Measurements from ENCODE around the gene ATG16L2.
"Not testable (repeated sequence)": the region's sequence is repeated elsewhere in the genome, so short reads cannot be mapped to it uniquely, and the experiment has no call there.

The ATG16L2 gene

DNA sequence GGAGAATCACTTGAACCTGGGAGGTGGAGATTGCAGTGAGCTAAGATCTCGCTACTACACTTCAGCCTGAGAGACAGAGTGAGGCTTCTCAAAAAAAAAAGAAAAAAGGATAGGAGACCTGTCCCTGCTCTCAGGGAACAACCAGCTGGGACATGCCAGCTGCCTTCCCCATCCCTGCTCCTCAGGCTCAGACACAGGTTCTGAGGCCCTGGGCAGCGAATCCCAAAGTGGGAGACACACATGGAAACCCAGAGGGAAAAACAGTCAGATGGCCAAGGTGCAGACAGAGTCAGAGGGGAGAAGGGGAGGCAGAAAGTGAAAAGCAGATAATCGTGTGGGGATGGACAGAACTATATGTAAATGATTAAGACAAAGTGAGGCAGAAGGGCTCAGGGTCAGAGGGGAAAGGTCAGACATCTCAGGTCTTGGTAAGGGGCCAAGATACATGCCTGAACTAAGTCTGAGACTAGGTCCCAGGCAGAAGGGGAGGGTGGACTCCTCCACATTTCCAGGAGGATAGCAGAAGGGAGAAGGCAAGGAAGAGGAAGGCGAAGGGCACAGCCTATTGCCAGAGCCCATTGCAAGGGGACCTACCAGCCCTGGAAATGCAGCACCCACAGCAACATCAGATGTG, 34.6 kb upstream of the ATG16L2 start:
- no peak for DNase-seq

DNA sequence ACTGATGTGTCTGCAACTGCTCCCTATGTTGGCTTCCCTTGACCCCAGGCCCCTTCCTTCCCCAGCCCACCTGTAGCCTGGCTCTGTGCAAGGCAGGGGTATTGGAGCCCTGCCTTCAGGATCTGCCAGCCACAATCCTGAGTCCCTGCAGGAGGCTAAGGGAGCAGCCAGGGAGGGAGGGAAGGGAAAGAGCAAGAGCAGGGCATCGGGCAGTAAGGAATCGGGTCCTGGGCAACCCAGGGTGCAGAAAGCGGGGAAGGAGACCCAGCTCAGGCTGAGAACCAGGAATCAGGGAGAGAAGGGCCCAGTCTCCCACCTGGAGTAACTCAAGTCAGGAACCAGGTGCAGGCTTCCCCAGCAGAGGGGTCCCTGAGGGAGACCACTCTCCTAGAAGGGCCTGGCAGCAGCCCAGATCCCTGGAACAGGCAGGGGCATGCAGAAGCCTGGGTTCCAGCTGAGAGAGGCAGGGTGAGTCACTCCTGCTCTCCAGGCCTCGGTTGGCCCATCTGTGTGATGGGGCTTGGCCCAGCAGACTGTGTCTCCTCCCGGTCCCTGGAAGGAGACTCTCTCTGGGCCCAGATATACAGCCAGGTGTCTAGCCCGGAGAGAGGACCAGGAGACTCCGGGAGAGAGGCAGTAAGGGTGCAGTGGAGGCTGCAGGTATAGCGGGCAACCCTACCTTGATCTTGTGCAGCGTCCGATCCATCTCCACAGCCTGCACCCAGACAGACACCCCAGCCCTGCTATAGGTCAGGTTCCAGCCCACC, 33.7 kb upstream of the ATG16L2 start:
- DNase-seq, result no peak

DNA sequence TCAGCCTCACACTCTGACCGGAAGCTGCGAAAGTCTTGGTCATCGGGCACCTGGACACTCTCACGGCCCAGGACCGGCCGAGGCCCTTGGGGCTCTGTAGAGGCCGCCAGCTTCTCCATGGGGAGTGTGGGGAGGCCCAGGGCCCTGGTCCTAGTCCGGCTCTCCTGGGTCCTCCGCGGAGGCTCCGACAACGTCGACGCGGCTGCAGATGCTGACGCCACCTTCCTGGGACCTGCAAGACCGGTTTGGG, 33.2 kb upstream of the ATG16L2 start:
- DNase-seq, result peak; percentile 10

DNA sequence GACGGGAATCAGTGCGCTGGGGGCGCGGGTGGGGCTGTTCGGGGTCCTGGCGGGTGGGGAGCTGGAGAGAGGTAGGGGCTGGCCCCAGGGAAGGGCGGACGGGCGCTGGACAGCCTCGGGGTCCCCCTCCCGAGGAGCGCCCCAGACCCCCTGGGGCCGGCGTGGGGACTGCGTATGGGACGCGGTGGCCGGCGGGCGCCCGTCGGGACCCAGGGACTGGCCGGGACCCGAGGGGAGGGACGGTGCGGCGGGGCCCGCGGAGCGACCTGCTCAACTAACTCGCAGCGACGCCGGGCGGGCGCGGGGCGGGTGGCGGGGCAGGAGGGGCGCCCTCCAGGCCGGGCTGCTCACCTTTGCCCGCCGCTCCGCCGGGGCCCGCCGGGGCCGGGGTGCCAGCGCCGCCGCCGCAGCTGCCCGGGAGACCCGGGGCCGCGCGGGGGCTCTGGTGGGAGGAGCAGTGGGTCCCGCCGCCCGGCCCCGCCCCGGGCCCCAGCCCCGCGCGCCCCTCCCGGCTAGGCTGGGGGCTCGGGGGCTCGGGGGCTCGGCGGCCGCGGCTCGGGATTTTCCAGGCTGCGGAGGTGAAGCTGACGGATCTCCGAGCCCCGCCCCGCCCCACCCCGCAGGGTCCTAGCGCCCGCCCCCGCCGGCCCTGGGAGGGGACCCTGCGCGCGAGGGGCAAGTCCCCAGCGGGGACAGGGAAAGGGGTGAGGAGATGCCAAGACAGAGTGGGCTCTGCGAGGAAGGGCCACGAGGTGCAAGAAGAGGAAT, 32.7 kb upstream of the ATG16L2 start:
- DNase-seq, result peak; percentile 22

DNA sequence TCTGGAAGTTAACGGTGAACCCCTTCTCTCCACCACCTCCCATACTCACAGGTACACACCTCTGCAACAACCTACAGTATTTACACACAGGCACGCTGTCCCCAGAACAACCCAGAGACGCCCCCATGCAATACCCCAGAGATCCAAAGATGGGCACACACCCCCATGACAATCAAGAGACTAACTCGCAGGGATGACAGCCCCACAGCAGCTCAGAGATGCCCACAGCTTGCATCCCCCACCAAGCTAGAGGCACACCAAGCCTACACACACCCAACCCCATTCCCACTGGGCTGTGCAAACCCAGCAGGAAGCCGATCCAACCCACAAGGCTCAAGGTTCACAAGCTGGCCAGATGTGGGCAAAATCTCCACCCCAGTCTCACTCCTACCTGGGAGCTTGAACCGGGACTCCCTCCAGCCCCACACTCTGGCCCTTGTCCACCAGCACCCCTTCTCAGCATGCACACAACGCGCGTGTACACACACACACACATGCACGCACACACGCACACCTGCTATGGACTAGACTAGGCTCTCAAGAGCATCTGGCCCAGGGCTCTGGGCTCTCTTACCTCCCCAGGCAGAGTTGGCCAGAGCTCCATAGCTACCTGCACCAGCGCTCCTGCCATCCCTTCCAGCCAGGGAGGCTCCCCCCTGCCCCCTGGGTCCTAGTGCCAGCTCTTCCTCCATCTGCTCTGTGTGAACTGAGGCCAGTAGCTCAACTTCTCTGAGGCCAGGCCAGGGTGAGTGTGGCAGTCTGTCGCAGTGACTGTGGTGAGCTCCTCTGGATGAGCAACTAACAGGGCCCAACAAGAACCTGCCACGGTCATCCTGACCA, 31.9 kb upstream of the ATG16L2 start:
- DNase-seq, result peak; percentile 38

DNA sequence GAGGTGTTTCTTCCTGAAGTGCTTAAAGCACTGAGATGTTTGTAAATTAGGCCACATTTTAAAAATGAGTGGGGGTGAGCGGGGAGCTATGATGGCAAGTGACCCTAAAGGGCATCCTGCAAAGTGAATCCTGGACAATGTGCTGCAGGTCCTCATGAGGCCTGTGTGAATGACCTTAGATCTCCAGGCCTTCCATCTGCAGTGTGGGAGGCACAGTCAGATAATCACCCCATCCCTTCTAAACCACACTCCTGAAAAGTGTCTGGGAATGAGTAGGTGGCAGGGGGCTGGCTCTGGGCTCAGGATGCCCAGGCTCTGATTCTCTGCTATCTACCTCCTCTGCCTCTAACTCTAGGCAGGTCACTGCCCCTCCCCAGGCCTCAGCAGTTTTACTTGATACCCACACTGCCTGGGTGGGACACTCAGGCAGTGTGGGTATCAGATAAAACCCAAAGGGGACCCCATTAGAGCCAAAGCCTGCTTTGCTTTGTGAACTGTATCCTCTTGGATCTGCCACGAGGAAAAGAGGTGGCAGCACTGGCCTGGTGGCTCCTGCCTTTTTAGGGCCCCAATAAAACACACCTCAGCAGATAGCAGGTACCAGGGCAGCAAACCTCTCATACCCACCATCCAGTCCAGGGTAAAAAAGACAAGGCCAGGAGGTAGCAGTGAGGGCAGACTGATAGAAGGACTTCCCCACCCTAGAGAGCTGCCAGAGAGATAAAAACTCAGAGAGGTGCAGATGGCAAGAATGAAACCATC, 30.9 kb upstream of the ATG16L2 start:
- no peak for DNase-seq

DNA sequence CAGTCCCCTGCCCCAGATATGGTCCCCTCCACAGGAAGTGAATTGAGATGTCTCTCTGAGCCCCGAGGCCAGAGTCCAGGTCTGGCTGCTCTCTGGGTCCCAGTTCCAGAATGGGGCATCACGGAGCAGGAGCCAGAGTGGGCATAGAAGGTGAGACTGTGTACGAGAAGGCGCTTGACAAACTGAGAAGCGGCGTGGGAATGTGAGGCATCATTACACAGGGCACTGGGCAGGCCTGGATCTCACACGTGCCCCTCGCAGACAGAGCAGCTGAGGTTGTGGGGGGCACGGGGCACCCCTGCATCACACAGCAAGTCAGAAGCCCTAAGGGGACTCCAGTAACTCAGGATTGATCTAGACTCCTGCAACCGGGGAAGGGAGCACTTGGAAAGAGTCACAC, 29.5 kb upstream of the ATG16L2 start:
- no peak for DNase-seq

DNA sequence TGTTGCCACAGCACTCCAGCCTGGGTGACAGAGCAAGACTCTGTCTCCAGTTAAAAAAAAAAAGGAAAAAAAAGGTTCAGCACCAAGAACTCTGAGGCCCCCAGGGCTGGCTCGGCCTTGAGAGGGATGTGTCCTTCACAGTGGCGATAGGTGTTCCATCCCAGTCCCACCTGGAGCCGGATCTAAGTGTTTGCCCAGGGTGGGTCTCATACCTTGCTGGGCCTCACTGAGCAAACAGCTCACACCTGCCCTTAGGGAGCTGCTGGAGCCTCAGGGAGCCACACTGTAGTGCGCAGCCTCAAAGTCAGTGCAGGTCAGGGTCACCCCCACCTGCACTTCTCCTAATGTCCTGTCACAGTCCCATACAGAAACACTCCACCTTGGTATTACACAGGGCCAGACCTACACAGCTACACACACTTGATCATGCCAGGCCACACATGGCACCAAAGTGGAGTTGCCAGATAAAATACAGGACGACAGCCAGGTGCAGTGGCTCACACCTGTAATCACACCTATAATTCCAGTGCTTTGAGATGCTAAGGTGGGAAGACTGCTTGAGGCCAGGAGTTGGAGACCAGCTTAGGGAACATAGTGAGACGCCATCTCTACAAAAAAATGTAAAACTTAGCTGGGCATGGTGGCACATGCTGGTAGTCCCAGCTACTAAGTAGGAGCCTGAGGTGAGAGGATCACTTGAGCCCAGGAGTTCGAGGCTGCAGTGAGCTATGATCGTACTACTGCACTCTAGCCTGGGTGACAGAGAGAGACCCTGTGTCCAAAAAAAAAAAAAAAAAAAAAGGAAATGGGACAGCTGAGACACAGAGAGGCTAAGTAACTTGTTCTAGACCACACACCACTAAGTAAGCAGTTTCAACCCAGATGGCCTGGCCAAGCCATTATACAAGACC, 27.7 kb upstream of the ATG16L2 start:
- DNase-seq, result peak; percentile 91

DNA sequence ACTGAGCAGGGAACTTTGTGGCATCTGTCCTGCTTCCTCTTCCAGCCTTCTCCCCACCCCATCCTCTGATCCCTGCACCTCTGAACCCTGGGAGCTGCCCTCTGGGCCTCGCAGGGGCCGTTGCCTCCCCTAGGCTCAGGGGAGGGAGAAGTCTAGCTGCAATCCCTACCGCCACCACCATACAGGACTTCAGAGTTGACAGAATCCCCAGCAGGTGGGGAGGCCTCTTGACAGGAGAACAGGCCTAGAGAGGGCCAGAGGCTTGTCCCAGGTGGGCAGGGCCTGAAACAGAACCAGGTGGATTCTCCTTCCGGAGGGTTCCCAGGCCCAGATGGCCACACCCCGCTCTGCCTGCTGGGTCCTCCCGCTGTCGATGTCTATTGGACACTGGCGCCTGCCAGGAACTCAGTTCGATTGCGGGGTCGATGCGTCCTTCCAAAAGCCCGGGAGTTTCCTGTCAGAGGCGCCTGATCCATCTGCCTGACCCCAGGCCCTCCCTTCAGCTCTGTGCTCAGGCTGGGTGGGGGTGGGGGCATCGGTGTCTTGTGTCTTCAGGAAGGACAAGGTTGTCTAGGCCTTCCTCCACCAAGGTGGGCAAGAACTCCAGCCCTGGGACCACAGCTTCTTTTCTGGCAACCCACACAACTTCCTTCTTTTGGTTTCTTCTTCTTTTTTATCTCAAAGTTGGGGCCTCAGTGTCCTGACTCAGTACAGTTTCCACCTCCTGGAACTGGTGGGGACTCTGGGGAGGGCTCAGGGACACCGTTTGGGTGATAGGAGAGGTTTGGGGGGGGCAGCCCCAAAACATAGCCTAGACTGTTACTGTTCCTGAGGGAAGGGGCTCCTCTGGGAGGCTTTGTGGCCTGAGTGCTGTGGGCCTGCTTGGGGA, 26.8 kb upstream of the ATG16L2 start:
- peak; percentile 51 for DNase-seq

DNA sequence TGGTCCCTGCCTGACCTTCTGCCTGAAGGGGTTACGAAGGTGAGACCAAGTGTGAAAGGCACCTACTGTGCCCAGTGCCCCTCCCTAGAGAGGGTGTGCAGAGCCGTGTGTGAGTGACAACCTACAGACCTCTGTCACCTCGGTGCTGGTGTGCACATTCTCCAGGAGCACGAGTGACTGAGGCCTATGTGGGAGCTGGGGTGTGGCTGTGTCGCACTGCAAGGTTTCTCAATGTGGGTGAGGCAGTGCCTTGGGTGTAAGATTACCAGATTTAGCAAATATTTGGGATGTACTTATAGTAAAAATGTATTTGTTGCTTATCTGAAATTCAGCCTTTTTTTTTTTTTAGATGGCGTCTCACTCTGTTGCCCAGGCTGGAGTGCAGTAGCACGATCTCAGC, 26.0 kb upstream of the ATG16L2 start:
- no peak for DNase-seq

DNA sequence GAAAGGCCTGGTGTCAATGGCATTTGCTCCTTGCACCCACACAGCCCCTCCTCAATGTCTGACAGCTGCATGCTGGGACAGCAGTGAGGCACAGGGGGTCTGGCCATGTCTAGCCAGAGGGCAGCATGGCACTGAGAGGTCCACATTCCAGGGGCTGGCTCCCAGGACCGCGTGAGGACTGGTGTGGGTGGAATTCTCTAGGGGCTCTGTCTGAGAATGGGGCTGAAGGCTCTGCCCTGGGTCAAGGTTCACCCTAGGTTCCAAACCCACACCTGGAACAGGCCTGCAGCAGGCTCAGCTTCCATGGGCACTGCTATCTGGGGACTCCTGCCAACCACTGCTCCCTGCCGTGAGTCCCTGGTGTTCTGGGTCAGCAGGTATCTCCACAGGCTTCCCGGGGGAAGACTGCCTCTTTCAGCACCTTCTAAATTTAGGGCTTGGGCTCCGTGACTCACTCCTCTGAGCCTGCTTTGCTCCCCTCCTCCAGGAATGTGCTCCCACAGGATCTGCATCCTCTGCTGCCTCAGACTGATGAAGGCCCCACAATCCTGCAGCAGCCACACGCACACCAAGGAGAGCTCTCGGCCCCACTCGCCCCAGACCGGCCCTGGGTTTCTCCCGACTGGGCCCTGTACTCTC, 24.6 kb upstream of the ATG16L2 start:
- no peak for DNase-seq

DNA sequence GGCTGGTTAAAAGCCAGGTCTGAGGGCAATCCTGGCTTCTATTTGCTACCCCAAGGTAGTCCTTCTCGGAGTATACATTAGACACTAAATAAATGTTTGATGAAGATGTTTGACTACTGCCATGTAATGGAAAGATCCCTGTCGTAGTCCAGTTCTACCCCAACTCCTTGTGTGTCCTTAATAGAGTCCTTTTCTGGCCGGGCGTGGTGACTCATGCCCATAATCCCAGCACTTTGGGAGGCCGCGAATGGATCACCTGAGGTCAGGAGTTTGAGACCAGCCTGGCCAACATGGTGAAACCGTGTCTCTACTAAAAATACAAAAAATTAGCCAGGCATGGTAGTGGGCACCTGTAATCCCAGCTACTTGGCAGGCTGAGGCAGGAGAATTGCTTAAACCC, 23.0 kb upstream of the ATG16L2 start:
- DNase-seq, result not testable (repeated sequence)

DNA sequence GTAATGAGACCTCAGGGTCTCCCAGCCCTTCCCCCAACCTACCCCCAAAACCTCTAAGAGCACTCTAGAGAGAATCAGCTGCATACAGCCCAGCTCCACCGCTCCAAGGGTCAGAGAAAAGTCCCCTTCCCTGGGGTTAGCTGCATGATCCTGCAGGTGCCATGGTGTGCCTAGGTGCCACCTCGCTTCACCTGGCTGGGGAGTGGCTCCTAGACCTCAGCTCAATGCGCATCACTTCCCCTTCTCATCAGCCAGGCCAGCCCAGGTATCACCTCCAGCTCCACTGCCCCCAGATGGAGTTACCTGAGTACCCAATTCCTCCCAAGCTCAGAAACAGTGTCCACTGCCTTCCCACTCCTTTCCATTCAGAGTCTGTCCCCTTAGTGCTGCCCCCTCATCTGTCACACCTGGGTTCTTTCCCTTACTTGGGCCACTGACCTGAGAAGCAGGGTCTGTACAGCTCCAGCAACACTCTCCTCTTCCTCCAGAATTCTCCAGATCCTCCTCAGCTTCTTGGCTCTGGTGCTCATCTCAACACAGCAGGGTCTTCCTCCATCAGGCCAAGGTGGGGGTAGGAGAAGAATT, 21.7 kb upstream of the ATG16L2 start:
- no peak for DNase-seq

DNA sequence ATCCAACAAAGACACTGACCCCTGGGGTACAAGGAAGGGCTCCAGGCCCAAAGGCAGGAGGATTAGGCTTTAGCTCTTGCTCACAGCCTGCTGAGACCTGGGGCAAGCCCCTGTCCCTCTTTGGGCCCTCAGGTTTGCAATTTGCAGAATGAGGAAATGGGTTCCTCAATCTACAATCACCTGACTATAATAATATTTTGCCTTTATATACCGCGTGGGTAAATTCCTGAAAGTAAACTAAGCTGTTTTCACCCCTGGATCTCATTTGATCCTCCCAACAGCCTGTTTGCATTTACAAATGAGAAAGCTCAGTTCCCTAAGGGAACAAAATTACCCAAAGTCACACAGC, 21.2 kb upstream of the ATG16L2 start:
- no peak for DNase-seq

DNA sequence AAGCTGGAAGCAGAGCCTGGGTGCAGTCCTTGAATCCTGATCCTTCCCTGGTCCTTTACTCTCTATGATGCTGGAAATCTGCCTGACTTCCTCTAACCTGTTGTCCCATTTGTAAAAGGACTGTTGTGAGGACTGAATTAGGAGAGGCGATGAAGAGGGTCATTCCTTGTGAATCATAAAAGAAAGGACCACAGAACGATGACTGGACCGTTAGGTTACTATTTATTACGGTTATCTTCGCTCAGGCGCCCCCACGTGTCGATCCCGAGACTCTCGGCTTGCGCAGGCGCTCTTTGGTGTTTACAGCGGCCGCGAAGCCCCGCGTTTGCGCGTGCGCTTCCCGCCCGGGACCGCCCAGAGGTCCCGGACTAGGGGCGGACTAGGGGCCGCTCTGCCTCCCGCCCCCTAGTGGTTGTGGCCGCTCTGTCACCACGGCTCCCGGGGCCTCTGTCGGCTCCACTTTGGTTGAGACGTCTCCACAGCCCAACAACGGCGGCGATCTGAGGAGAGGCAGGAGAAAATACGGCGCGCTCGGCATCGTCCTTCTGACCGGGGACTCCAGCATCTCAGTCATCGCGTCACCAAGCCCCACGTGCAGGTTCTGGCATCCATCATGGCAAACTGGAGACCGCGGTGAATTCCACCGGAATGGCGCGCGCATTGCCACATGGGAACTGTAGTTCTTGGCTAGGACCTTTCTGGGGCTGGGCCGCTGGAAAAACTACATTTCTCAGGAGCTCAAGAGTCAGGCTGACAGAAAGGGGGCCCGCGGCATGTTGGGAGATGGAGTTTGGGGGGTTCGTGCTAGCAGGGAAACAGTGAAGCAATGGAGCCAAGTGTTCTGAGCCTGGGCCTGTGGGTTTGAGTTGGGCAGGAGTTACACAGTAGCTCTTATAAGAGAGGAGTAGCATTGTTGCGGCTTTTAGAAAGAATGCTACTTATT, 20.5 kb upstream of the ATG16L2 start, which contains the start of gene STARD10:
Gene STARD10, minus strand, starts transcription at position 623 of the 943 bp plus-strand sequence. CDS start 12,866 bp downstream, outside the sequence.
- peak; percentile 94 for DNase-seq

DNA sequence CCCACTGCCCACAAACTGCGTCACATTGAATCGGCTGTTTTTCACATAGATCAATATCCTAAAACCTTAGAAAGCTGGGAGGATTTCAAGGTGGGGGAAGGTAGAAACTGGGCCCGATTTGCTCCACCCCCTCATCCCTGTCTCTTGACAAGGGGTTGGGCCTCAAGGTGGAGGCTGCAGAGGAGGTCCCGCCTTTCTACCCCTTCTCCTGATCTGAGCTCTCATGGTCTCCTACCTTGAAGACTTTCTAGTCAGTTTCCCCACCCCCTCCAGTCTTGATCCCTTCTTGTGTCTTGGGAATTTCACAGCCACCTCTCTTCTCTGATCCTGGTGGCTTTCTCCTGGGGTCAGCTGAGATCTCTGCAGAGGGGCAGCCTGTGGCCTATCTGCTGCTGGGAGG, 15.8 kb upstream of the ATG16L2 start:
- DNase-seq, result no peak

DNA sequence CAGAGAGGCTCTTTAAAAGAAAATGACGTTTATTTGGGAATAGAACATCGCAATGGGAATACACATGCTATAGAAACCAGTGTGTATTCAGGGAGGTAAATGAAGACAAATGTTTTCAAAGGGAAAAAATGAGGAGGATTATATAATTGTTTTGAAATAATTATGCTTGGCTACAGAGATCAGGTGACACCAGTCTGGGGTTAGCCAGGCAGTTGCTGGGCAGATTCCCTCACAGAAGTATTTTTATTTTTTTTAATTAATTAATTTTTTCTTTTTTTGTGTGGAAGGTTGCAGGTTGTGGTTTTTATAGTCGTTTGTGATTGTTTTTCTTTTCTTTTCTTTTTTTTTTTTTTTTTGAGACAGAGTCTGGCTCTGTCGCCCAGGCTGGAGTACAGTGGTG, 14.8 kb upstream of the ATG16L2 start:
- no peak for DNase-seq

DNA sequence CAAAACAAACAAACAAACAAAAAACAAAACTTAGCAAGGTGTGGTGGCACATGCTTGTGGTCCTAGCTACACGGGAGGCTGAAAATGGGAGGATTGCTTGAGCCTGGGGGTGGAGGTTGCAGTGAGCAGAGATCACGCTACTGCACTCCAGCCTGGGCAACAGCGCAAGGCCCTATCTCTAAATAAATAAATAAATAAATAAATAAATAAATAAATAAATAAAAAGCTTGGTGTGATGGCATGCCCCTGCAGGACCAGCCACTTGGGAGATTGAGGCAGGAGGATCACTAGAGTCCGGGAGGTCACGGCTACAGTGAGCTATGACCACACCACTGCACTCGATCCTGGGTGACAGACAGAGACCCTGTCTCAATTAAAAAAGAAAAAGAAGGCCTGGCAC, 11.4 kb upstream of the ATG16L2 start:
- no peak for DNase-seq

All from NCI-H774 (cell line).